ENCODE results near the gene SPRR4.

The SPRR4 gene

GRCh38 chr1:152928671-152929070 is 41.8 kb upstream of the SPRR4 start:
- TF ChIP-seq EZH2phosphoT487 (conservative IDR thresholded peaks at IDR 0.05; ENCODE audit: low read length) (no peak), CTCF (IDR thresholded peaks at IDR 0.05; ENCODE audit: insufficient read depth, low read length, poor library complexity, severe bottlenecking) (no peak)
- Histone ChIP-seq H3K27me3 (ENCODE audit: low read length) (no peaks in the 10 kb centered on the region), H4K20me1 (ENCODE audit: low read depth, low read length) (no peaks in the 10 kb centered on the region), H3K27ac (ENCODE audit: low read depth, low read length) (no peak overlapping the region), H3K36me3 (ENCODE audit: low read length) (no peaks in the 10 kb centered on the region), H3K4me2 (ENCODE audit: low read depth, low read length, poor library complexity, severe bottlenecking) (no peak overlapping the region), H3K9ac (ENCODE audit: low read length) (no peak overlapping the region), H2AFZ (ENCODE audit: low read depth, low read length, severe bottlenecking) (no peak overlapping the region), H3F3A (ENCODE audit: insufficient read depth) (no peaks in the 10 kb centered on the region), H3K79me2 (ENCODE audit: insufficient read depth, low read length) (no peaks in the 10 kb centered on the region), H3K9me3 (ENCODE audit: insufficient read depth, low read length) (no peaks in the 10 kb centered on the region), H3K4me3 (ENCODE audit: insufficient read depth, low read length, poor library complexity, severe bottlenecking) (no peak overlapping the region), H3K9me2 (replicated peaks; ENCODE audit: insufficient read depth, low read length) (no peaks in the 10 kb centered on the region)

GRCh38 chr1:152932170-152932811 is 38.2 kb upstream of the SPRR4 start:
- Histone ChIP-seq H3K79me2 (ENCODE audit: insufficient read depth, low read length) (no peaks in the 10 kb centered on the region), H3K9ac (ENCODE audit: low read length) (no peak overlapping the region), H3K4me3 (ENCODE audit: insufficient read depth, low read length, poor library complexity, severe bottlenecking) (no peak overlapping the region), H3K27me3 (ENCODE audit: low read length) (no peaks in the 10 kb centered on the region), H3K27ac (ENCODE audit: low read depth, low read length) (no peak overlapping the region), H3K4me2 (ENCODE audit: low read depth, low read length, poor library complexity, severe bottlenecking) (no peak overlapping the region), H4K20me1 (ENCODE audit: low read depth, low read length) (no peaks in the 10 kb centered on the region), H3F3A (ENCODE audit: insufficient read depth) (no peaks in the 10 kb centered on the region), H3K36me3 (ENCODE audit: low read length) (no peaks in the 10 kb centered on the region), H3K9me2 (replicated peaks; ENCODE audit: insufficient read depth, low read length) (no peaks in the 10 kb centered on the region), H2AFZ (ENCODE audit: low read depth, low read length, severe bottlenecking) (no peak overlapping the region), H3K9me3 (ENCODE audit: insufficient read depth, low read length) (no peaks in the 10 kb centered on the region)
- TF ChIP-seq CTCF (IDR thresholded peaks at IDR 0.05; ENCODE audit: insufficient read depth, low read length, poor library complexity, severe bottlenecking) = no peak
- TF ChIP-seq EZH2phosphoT487 (conservative IDR thresholded peaks at IDR 0.05; ENCODE audit: low read length) = no peak

GRCh38 chr1:152933196-152933595 is 37.3 kb upstream of the SPRR4 start:
- TF ChIP-seq CTCF (IDR thresholded peaks at IDR 0.05; ENCODE audit: insufficient read depth, low read length, poor library complexity, severe bottlenecking) = no peak
- Histone ChIP-seq H3K9me3 (ENCODE audit: insufficient read depth, low read length) (no peaks in the 10 kb centered on the region), H3K4me2 (ENCODE audit: low read depth, low read length, poor library complexity, severe bottlenecking) (no peak overlapping the region), H3K27me3 (ENCODE audit: low read length) (no peaks in the 10 kb centered on the region), H2AFZ (ENCODE audit: low read depth, low read length, severe bottlenecking) (no peak overlapping the region), H4K20me1 (ENCODE audit: low read depth, low read length) (no peaks in the 10 kb centered on the region), H3K9me2 (replicated peaks; ENCODE audit: insufficient read depth, low read length) (no peaks in the 10 kb centered on the region), H3K9ac (ENCODE audit: low read length) (no peak overlapping the region), H3K36me3 (ENCODE audit: low read length) (no peaks in the 10 kb centered on the region), H3K27ac (ENCODE audit: low read depth, low read length) (no peak overlapping the region), H3K4me3 (ENCODE audit: insufficient read depth, low read length, poor library complexity, severe bottlenecking) (no peak overlapping the region), H3K79me2 (ENCODE audit: insufficient read depth, low read length) (no peaks in the 10 kb centered on the region), H3F3A (ENCODE audit: insufficient read depth) (no peaks in the 10 kb centered on the region)
